Activated T-helper 1 cell treated with Interleukin-2 at 50 U/mL for 16 hours (primary cell): ENCODE data around the gene DIO1.

Experiments used
- DNase-seq: peaks from one replicate; pipeline ENCODE4 v3.0.0-alpha.2; 2020; ENCODE audit warnings: low read depth

The DIO1 gene

DNA sequence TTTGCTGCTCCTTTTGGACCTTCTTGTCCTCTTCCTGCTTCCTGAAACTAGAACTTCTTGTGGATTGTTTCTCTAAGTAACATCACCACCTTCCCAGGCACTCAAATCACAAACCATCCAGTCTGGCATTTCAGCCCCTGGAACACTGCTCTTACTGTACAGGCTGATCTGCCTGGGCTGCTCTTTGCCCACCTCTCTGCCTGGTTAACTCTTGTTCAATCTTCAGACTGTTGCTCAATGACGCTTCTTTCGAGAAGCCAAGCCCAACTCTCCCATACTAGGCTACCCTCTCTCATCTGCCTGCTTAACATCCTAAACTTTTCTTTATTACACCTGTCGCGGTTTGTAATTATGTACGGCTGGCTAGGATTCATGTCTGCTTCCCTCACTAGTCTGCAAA, 657 bp downstream of the DIO1 start:
- no peak for DNase-seq

GRCh38 chr1:53895421-53895820, 1.4 kb downstream of the DIO1 start:
- DNase-seq = no peak

- DNase-seq = no peak
These were observed 2.7 kb downstream of the DIO1 start for GRCh38 chr1:53896635-53897229.

- no peak for DNase-seq
These were observed 5.2 kb downstream of the DIO1 start for GRCh38 chr1:53899206-53899628.

GRCh38 chr1:53899708-53900107, 5.7 kb downstream of the DIO1 start:
- DNase-seq = no peak

- DNase-seq = no peak
These were observed 8.5 kb downstream of the DIO1 start for GRCh38 chr1:53902235-53903138.

GRCh38 chr1:53905509-53905908, 11.5 kb downstream of the DIO1 start:
- DNase-seq = no peak

DNA sequence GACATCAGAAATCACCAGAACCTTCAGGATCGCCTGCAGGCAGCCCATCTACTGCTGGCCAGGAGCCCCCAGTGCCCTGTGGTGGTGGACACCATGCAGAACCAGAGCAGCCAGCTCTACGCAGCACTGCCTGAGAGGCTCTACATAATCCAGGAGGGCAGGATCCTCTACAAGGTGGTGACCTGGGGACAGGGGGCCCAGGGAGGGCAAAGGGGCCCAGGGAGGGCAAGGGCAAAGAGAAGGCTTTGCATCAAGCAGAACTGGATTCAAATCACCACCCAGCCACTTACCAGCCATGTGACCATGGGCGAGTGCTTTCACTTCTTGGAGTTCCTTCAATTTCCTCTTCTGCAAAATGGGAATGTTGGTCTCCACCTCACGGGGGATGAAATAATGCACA, 12.1 kb downstream of the DIO1 start:
- no peak for DNase-seq

GRCh38 chr1:53909946-53910345, 16.0 kb downstream of the DIO1 start:
- DNase-seq = no peak

GRCh38 chr1:53911442-53911841, 17.5 kb downstream of the DIO1 start:
- DNase-seq = no peak

GRCh38 chr1:53913352-53914033, 19.5 kb downstream of the DIO1 start:
- no peak for DNase-seq

GRCh38 chr1:53918343-53918742, 24.4 kb downstream of the DIO1 start:
- no peak for DNase-seq

DNA sequence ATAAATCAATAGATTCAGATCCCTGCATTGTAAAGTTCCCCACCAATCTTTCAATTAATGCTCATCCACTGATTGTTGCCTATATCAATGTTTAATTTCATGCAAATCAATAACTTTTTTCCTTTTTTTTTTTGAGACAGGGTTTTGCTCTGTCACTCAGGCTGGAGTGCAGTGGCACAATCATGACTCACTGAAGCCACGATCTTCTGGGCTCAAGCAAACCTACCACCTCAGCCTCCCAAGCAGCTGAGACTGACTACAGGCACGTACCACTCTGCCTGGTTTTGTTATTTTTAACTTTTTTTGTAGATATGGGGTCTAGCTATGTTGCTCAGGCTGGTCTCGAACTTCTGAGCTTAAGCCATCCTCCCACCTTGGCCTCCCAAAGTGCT, 25.7 kb downstream of the DIO1 start:
- no peak for DNase-seq

DNA sequence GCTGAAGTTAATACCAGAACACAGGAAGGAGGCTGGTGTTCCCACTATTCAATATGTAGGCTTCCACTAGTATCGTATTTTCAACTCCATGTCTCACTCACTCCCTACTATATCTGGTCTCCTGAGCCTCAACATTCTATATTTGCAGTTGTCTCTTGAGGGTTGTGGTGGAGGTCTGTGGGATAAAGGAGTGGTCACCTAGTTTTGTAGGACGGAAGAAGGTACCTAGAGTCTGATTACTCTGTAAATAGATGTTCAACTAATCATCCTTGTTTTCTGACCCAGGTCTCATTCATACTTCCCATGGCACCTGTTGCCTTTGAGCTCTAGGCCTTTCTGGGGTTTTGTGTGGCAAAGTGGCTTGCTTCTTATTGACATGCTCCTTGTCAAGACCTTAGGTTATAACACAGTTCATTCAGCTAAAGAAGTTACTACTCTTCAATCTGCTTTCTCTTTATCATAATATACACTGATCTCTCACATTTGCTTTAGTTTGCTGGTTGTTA, 33.4 kb downstream of the DIO1 start:
- DNase-seq = no peak

GRCh38 chr1:53929246-53929960, 35.4 kb downstream of the DIO1 start:
- DNase-seq = no peak

DNA sequence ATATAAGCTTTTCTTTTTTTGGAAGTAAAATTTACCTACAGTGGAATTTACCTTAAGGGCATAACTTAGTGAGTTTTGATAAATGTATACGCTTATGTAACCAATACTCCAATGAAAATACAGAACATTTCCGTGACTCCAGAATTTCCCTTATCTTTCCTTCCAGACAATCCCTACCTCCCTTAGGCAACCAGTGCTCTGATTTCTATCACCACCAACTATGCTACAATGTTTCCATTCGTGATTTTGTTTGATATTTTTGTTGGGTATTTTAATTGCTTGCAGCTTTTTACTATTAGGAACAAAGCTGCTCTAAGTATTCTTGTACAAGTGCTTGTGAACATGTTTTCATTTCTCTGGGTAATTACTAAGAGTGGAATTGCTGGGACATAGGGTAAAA, 36.9 kb downstream of the DIO1 start:
- DNase-seq = no peak

- DNase-seq = no peak
These were observed 37.5 kb downstream of the DIO1 start for GRCh38 chr1:53931523-53931922.

GRCh38 chr1:53934170-53934765, 40.3 kb downstream of the DIO1 start:
- DNase-seq = no peak

- no peak for DNase-seq
These were observed 42.4 kb downstream of the DIO1 start for GRCh38 chr1:53936430-53936829.

DNA sequence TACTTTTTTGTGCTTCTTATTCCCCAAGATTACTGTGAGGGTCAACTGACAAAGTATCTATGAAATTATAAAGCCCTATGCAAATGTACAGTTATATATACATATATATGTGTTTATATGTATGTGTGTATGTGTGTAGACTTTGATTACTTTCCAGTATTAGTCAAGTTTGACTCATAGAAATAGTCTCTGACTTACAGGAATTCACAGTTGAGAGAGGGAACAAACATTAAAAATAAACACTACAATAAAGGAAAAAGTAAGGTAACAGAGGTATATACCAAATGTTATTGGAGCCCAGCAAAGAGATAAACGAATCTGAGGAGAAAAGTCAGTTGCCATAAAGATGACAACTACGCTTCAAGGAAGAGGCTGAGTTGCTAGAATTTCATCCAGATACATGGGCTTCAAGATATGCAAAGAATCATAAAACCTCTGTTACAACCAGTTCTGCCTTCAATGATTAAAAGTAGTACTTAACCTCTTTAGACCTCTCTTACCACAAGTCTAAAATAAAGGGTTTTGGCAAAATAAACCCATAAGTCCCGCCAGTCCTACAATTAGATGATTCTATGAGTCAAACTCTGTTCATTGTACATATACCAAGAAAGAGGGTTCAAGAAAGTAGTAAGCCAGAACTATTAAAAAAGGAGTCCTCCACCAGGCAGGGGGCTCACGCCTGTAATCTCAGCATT, 44.3 kb downstream of the DIO1 start:
- no peak for DNase-seq
